Measurements from ENCODE around the gene CPXM1. TPM values are rescaled to one million over a fixed set of nuclear protein-coding genes. Genes with fewer than 3 reads are reported as not detected.

The CPXM1 gene
- total and polyA plus RNA-seq, 9 of the 15 experiments (the other 6 are each of a cell fraction or from before 2014, with no cell fraction given): 0.04 to 1.1 (median 0.37) TPM; not detected in 2

GRCh38 chr20:2814587-2815051 lies 14.2 kb upstream of the CPXM1 start, which contains the start of gene C20orf141 (continued):
- TF ChIP-seq TFAP4 (CRISPR knock-in tag; IDR thresholded peaks at IDR 0.05; ENCODE audit: borderline replicate concordance) (peak; percentile 47; the same call in 1 of the 2 replicates), CHCHD3 (CRISPR knock-in tag; IDR thresholded peaks at IDR 0.05) (no peak), MCM3 (IDR thresholded peaks at IDR 0.05) (no peak), KLF10 (CRISPR knock-in tag; IDR thresholded peaks at IDR 0.05) (no peak), CBFA2T2 (conservative IDR thresholded peaks at IDR 0.05) (peak; percentile 55), BACH1 (tag; IDR thresholded peaks at IDR 0.05) (no peak), TCF3 (CRISPR knock-in tag; IDR thresholded peaks at IDR 0.05) (peak; percentile 78), FOSL1 (tag; conservative IDR thresholded peaks at IDR 0.05) (peak; percentile 30; the same call in 1 of the 2 replicates), ZBTB12 (CRISPR knock-in tag; IDR thresholded peaks at IDR 0.05) (no peak), TAL1 (IDR thresholded peaks at IDR 0.05) (peak; percentile 55), MNT (conservative IDR thresholded peaks at IDR 0.05) (0 out of 4 replicates have a peak, but pooled peaks of 1 of the 2 experiments have one; percentile 33), ZNF347 (CRISPR knock-in tag; IDR thresholded peaks at IDR 0.05; ENCODE audit: low read depth) (no peak), PTRF (tag; IDR thresholded peaks at IDR 0.05) (no peak), GTF2F1 (IDR thresholded peaks at IDR 0.05; ENCODE audit: low read depth, low read length) (no peak), CBFA2T3 (IDR thresholded peaks at IDR 0.05) (peak; percentile 74), U2AF1 (optimal IDR thresholded peaks at IDR 0.05; ENCODE audit: low read depth, low read length) (no peak), MTA2 (IDR thresholded peaks at IDR 0.05; ENCODE audit: low read depth) (peak; percentile 20; the same call in 1 of the 2 replicates), CTCF (IDR thresholded peaks at IDR 0.05 in 2 of 3, conservative IDR thresholded peaks at IDR 0.05 in 1 of 3; ENCODE audit: insufficient read depth in 2 of 3, low read depth in 1 of 3, low read length in 3 of 3) (no peak), JUND (IDR thresholded peaks at IDR 0.05; ENCODE audit: borderline replicate concordance, low read depth, low read length) (0 out of 2 replicates have a peak, but pooled peaks have one; percentile 12), JUND (tag; IDR thresholded peaks at IDR 0.05; ENCODE audit: borderline replicate concordance, low read depth, low read length) (no peak; the same call in 2 of the 3 replicates), L3MBTL2 (IDR thresholded peaks at IDR 0.05) (no peak), NFIC (IDR thresholded peaks at IDR 0.05) (peak; percentile 80)

Measured in K562 (cell line).